Activated T-cell treated with anti-CD3 and anti-CD28 coated beads, Interleukin-2, amount 50 U/mL, for 24 hours (primary cell): ENCODE measurements around the gene MOGAT2.
"Not testable (repeated sequence)": the region's sequence is repeated elsewhere in the genome, so short reads cannot be mapped to it uniquely, and the experiment has no call there.

Source experiments
- DNase-seq: peaks from one replicate; pipeline ENCODE4 v3.0.0-alpha.2; 2020
- H3K27ac Mint-ChIP-seq: 2 replicates; pipeline ENCODE4 v1.8.0; 2020; ENCODE audit warnings: mild to moderate bottlenecking, mixed read lengths
- H3K27me3 Mint-ChIP-seq: 2 replicates; pipeline ENCODE4 v1.8.0; 2020; ENCODE audit warnings: mixed read lengths
- H3K36me3 Mint-ChIP-seq: 2 replicates; pipeline ENCODE4 v1.8.0; 2020; ENCODE audit warnings: low read depth, mixed read lengths
- H3K4me1 Mint-ChIP-seq: 2 replicates; pipeline ENCODE4 v1.8.0; 2020; ENCODE audit warnings: low read depth, mixed read lengths
- H3K4me3 Mint-ChIP-seq: 2 replicates; pipeline ENCODE4 v1.8.0; 2020; ENCODE audit warnings: mild to moderate bottlenecking, moderate library complexity, mixed read lengths
- H3K9me3 Mint-ChIP-seq: 2 replicates; pipeline ENCODE4 v1.8.0; 2020; ENCODE audit warnings: mixed read lengths

Gene MOGAT2

DNA sequence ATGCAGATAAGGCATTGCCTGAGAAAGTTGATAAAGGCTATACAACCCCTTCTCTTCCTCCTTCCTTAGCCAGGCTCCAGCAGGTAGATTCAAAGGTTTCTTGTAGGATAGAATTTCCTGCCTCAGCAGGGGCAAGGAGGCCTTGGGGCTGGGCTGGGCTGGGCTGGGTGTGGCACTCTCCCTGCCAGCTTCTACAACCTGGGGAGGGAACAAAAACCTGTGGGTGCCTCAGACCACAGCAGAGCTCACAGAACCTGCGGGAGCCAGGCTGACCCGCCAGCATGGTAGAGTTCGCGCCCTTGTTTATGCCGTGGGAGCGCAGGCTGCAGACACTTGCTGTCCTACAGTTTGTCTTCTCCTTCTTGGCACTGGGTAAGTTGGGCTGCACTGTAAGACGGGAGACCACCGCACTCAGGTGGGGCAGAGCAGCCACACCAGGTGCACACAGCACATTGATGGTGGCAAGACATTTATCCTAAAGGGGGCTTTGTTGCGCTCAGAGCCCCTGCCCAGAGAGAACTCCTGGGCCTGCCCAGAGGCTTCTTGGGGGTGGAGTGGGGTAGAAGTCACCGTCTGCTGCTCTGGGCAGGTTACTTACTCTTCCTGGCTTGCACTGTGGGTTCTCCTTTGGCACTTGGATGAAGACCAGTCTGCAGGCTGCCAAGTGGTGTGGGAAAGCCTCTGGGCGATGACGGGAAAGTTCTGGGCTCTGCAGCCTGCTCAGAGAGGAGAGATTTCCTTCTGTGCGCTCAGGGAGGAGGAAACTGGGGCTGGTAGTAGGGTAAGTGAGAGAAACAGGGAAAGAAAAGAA lies at the start of gene MOGAT2:
Gene MOGAT2, plus strand, starts transcription at position 231 of the 811 bp plus-strand sequence. Its CDS starts 51 bp downstream, at position 282.
- no peak within 1 kb of the TSS for H3K27ac Mint-ChIP-seq

DNA sequence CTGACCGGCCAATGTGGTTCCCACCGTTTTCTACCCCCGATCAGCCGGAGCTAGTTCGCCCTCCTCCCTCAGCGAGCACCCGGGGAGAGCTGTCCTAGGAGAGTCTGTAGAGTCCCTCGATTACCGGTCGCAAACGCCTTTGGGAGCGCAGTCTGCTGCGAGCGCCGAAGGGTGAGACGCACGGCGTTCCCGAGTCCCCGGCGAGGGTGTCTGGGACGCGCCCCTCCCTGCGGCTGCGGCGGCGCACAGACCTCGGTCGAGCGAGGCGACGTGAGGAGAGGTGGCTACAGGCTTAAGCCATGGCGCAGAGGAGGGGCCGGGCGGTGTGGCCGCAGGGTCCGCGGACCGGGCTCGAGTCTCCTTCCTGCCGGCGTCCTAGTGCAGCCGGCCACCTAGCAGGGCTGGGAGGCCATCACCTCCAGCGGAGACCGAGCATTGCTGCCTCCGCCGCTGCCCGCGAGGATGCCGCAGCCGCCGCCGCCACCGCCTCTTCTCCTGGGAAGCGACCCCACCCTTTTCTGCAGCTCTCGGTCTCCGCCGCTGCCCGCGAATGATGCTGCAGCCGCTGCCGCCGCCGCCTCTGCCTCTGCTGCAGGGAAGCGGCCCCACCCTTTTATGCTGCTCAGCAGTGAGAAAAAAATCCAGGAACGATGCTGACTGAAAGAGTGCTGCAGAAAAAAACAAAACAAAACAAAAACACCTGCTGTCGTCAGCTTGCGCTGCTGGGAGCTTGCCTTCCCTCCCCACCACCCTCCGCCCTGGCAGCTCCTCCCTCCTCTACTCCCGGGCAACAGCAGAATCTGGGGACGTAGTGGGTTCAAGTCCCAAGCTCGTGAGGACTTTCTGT lies 49.0 kb upstream of the MOGAT2 start, which contains the start of gene MAP6:
Gene MAP6, minus strand, starts transcription at position 588 of the 847 bp plus-strand sequence. CDS start 669 bp downstream, outside the sequence.
- Mint-ChIP-seq H3K36me3 (no peaks in the 10 kb centered on the region), H3K4me3 (peak within 1 kb of the TSS; percentile 77), H3K27ac (no peak within 1 kb of the TSS), H3K9me3 (peaks cover 3% of the 10 kb centered on the region), H3K27me3 (peaks cover 76% of the 10 kb centered on the region), H3K4me1 (peaks cover 21% of the 10 kb centered on the region)
- DNase-seq: peak; percentile 62

More for the DNA sequence above, at the start of gene MOGAT2:
- no peaks in the 10 kb centered on the region for H3K27me3 Mint-ChIP-seq
- H3K4me1 Mint-ChIP-seq: no peaks in the 10 kb centered on the region
- H3K4me3 Mint-ChIP-seq: no peak within 1 kb of the TSS
- H3K9me3 Mint-ChIP-seq: no peaks in the 10 kb centered on the region
- no peak for DNase-seq
- no peaks in the 10 kb centered on the region for H3K36me3 Mint-ChIP-seq

DNA sequence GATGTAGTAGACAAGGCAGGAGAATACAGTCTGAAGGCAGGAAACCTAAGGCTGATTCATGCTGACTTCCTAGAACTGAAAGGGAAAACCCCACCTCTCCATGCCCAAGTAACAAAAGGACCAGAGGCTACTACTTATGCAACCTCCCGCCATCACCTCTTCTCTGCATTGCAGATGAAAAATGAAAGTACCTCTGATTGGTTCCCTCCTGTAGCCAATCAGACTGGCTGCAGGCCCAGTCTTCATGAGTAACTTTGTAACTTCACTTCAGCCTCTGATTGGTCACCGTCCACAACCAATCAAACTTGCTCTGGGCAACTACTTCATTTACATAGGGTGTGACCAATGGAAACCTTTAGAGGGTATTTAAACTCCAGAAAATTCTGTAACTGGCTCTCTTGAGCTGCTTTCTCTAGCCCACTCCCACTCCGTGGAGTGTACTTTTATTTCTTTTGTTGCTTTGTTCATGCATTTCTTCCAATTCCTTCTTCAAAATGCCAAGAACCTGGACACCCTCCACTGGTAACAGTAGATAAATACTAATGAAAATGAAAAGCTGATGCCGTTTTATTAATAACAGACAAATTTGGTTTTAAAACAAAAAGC lies 43.6 kb upstream of the MOGAT2 start:
- no peak overlapping the region for H3K4me3 Mint-ChIP-seq
- no peaks in the 10 kb centered on the region for H3K36me3 Mint-ChIP-seq
- peaks cover 64% of the 10 kb centered on the region for H3K27me3 Mint-ChIP-seq
- DNase-seq: no peak
- peak overlapping the region; percentile 26 for H3K27ac Mint-ChIP-seq
- peaks cover 3% of the 10 kb centered on the region for H3K9me3 Mint-ChIP-seq
- H3K4me1 Mint-ChIP-seq: peaks cover 24% of the 10 kb centered on the region

DNA sequence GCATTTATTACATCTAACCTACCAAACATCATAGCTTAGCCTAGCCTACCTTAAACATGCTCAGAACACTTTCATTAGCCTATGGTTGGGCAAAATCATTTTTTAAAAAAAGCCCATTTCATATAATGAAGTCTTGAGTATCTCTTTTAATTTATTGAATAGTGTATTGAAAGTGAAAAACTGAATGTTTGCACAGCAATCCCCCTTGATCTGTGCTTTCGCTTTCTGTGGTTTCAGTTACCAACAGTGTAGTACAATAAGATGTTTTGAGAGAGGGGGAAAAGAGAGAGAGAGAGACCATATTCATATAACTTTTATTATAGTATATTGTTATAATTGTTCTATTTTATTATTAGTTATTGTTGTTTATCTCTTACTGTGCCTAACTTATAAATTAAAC lies 40.4 kb upstream of the MOGAT2 start:
- Mint-ChIP-seq H3K36me3 (no peaks in the 10 kb centered on the region), H3K27ac (no peak overlapping the region), H3K4me1 (peaks cover 18% of the 10 kb centered on the region), H3K9me3 (peaks cover 3% of the 10 kb centered on the region), H3K27me3 (peaks cover 51% of the 10 kb centered on the region), H3K4me3 (no peak overlapping the region)
- DNase-seq: no peak

DNA sequence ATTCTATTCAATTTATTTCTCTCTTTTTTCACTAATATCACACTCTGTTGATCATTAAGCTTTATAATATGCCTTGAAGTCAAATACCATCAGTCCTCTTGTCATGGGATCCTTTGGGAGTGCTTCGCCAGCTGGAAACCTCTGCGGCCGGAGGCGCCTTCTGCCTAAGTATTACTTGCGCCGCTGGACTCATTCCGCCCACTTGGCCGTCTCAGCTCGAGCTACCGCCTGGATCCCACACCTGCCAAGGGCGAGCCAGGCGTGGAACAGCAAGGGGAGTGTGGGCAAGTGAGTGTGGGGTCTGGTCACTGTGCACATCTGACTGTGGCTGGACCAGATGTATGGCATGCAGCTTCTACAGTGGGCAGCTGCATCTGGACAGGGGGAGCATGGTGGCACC lies 39.7 kb upstream of the MOGAT2 start:
- H3K36me3 Mint-ChIP-seq: no peaks in the 10 kb centered on the region
- no peak overlapping the region for H3K27ac Mint-ChIP-seq
- peaks cover 18% of the 10 kb centered on the region for H3K4me1 Mint-ChIP-seq
- peaks cover 4% of the 10 kb centered on the region for H3K9me3 Mint-ChIP-seq
- no peak for DNase-seq
- H3K4me3 Mint-ChIP-seq: no peak overlapping the region
- H3K27me3 Mint-ChIP-seq: peaks cover 52% of the 10 kb centered on the region

DNA sequence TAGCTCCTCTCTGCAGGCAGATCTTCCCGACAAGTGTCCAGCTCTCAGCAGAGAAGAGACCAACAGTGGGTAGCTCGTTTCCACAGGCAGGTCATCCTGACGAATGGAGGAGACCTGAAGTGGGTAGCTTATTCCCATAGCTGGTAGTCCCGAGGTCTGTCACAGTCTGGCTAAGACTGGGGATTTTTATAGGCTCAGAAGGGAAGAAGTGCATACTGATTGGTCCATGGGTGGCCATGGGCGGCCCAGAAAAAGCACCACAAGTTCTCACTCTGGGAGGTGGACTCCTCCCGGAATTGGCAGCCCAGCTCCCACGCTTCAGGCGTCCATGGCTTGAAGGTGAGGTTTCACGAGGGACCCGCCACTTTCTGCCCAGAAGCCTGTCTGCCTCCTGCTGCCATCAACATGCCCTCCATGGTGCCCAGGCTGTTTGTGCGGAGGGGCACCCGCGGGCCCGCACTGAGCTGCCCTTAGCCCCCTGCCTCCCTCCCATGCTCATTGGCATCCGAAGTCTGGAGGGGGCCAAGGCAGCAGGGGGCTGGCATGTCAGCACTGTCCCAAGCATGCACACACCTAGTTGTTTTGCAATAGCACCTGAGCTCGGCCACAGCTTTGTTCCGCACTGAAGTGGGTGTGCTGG lies 38.9 kb upstream of the MOGAT2 start:
- DNase-seq: no peak
- H3K27ac Mint-ChIP-seq: no peak overlapping the region
- peaks cover 60% of the 10 kb centered on the region for H3K27me3 Mint-ChIP-seq
- H3K4me3 Mint-ChIP-seq: no peak overlapping the region
- peaks cover 6% of the 10 kb centered on the region for H3K9me3 Mint-ChIP-seq
- H3K4me1 Mint-ChIP-seq: peaks cover 15% of the 10 kb centered on the region
- H3K36me3 Mint-ChIP-seq: no peaks in the 10 kb centered on the region

DNA sequence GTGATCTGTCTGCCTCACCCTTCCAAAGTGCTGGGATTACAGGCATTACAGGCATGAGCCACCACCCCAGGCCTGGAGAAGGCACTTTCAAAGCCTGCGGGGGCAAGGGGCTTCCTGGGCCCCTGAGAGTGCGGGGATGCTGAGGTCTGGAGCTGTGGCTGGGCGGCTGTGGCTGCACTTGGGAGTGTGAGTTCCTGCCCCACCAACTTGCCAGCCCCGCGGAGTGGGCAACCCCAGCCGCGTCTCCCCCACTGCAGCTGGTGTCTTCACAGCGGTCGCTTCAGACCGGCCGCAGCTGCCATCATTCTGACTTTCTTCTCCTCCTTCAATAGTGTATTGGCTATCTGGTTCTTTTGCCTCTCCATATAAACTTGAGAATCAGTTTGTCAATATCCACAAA lies 38.1 kb upstream of the MOGAT2 start:
- H3K4me1 Mint-ChIP-seq: peaks cover 10% of the 10 kb centered on the region
- no peak overlapping the region for H3K4me3 Mint-ChIP-seq
- no peaks in the 10 kb centered on the region for H3K36me3 Mint-ChIP-seq
- H3K27ac Mint-ChIP-seq: no peak overlapping the region
- DNase-seq: no peak
- H3K9me3 Mint-ChIP-seq: peaks cover 6% of the 10 kb centered on the region
- H3K27me3 Mint-ChIP-seq: peaks cover 69% of the 10 kb centered on the region

DNA sequence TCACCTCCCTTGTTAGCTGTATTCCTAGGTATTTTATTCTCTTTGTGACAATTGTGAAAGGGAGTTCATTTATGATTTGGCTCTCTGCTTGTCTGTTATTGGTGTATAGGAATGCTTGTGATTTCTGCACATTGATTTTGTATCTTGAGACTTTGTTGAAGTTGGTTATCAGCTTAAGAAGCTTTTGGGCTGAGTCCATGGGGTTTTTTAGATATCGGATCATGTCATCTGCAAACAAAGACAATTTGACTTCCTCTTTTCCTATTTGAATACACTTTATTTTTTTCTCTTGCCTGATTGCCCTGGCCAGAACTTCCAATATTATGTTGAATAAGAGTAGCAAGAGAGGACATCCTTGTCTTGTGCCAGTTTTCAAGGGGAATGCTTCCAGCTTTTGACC lies 33.8 kb upstream of the MOGAT2 start:
- H3K9me3 Mint-ChIP-seq: peaks cover 26% of the 10 kb centered on the region
- H3K36me3 Mint-ChIP-seq, H3K27ac Mint-ChIP-seq: not testable (repeated sequence)

DNA sequence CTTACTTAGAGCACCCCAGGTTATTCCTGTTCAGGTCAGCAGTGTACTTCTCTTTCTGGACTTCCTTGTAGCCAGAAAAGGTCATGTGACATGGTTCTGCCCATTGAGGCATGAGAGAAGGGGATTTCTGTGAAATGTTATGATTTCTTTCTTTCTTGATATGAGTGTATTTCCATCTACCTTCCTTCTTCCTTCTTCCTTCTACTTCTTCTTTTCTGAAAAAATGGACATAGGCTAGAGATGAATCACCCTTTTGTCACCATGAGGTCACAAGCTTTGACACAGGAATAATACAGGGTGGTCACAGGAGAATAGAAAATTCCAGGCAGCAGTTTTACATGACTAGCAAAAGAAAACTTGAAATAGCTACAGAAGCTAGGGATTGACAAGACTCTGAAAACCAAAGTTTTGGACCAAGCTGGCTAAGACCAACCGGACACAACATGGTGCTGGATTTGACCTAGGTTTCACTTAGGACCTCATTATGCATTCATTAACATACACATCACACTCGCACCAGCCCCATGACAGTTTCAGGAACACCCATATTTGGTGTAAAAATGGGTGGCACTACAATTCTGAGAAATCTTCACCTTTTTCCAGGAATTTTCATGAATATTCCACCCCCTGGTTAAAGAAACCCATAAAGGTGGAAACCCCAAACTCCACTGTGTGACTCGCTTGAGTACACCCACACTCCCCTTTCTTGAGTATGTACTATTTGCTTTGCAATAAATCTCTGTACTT lies 27.6 kb upstream of the MOGAT2 start:
- Mint-ChIP-seq H3K27me3 (peaks cover 76% of the 10 kb centered on the region), H3K36me3 (peaks cover 4% of the 10 kb centered on the region), H3K27ac (peak overlapping the region; percentile 68), H3K4me3 (no peak overlapping the region), H3K9me3 (peaks cover 16% of the 10 kb centered on the region), H3K4me1 (peaks cover 21% of the 10 kb centered on the region)
- DNase-seq: no peak

More for the DNA sequence above, 33.8 kb upstream of the MOGAT2 start:
- not testable (repeated sequence) for H3K4me1 Mint-ChIP-seq, H3K4me3 Mint-ChIP-seq, DNase-seq
- peaks cover 79% of the 10 kb centered on the region for H3K27me3 Mint-ChIP-seq

DNA sequence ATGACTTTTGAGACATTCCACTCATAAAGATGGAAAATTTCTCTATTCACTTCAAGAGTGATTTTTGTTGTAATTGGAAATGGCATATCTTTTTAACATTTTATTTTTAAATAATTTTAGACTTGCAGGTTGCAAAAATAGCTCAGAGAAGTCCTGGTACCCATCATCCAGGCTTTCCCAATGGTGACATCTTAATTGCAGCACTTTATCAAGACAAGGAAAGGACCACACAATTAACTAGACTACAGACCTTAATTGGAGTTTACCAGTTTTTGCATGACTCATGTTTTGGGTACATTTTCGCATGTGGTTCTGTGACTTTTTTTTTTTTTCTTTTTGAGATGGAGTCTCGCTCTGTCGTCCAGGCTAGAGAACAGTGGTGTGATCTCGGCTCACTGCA lies 25.8 kb upstream of the MOGAT2 start:
- Mint-ChIP-seq H3K36me3 (no peaks in the 10 kb centered on the region), H3K4me1 (peaks cover 21% of the 10 kb centered on the region), H3K9me3 (peaks cover under 1% of the 10 kb centered on the region), H3K27ac (no peak overlapping the region), H3K27me3 (peaks cover 72% of the 10 kb centered on the region), H3K4me3 (no peak overlapping the region)
- no peak for DNase-seq

DNA sequence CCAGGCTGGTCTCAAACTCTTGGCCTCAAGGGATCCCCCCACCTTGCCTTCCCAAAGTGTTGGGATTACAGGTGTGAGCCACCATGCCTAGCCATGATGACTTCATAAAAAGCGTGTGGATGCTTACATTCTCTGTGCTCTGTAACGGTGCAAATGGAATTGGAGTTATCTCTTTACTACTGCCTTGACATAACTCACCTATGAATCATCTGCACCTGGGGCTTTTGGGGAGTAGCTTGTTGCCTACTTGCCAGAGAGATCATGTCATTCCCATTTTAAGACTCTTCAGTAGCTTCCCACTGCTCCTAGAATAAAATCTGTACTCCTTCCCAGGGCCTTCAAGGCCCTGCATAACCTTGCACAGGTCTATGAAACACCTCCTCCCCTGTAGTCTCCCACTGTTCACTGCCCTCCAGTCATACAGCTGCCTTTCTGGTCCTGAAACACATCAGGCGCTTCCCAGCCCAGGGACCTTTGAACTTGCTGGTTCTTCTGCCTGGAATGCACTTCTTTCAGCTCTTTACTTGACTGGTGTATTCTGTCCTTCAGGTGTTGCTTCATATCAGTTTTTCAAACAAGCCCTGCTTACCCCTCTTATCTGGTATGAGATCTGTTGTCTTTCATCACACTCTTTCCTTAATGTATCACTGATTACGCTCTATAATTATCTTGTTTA lies 19.6 kb upstream of the MOGAT2 start:
- Mint-ChIP-seq H3K27me3 (peaks cover 62% of the 10 kb centered on the region), H3K36me3 (no peaks in the 10 kb centered on the region), H3K9me3 (no peaks in the 10 kb centered on the region), H3K4me1 (no peaks in the 10 kb centered on the region), H3K27ac (no peak overlapping the region), H3K4me3 (no peak overlapping the region)
- DNase-seq: no peak

DNA sequence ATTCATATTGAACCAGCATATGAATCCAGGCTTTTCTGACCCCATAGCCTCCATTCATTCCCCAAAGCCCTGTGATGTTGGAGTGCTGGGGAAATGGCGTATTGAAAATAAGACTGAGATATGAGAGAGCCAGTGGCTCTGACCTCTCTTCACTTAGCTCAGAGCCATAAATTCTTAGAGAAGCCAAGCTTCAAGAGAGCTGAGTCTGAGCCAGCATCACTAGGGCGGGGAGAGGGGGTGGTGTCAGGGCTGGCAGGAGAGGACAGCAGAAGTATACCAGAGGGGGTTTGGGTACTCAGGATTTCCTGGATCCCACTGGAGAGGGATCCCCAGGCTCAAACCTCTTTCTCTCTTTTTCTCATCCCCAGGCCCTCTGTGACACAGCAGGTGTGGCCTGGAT lies 16.7 kb upstream of the MOGAT2 start:
- DNase-seq: no peak
- Mint-ChIP-seq H3K27me3 (peaks cover 41% of the 10 kb centered on the region), H3K9me3 (no peaks in the 10 kb centered on the region), H3K4me1 (peaks cover 6% of the 10 kb centered on the region), H3K36me3 (no peaks in the 10 kb centered on the region), H3K27ac (no peak overlapping the region), H3K4me3 (no peak overlapping the region)

DNA sequence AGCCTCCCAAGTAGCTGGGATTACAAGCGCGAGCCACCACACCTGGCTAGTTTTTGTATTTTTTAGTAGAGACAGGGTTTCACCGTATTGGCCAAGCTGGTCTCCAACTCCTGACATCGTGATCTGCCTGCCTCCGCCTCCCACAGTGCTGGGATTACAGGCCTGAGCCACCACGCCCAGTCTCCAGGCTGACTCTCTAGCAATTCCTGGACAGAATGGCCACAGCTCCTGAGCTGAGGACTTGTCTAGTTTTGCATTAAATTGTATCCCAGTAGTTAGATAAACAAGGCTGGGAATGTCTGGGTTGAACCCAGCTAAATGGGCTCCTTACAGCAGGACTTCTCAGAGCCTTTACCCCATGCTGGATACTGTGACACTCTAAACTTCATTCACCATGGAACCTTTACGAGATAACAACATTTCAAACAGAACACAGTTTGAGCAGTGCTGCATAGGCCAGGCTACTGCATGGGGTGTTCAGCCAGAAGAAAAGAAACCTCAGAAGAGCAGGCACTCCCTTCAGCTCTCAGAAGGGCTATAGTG lies 13.9 kb upstream of the MOGAT2 start:
- no peak for DNase-seq
- Mint-ChIP-seq H3K4me1 (peaks cover 11% of the 10 kb centered on the region), H3K9me3 (no peaks in the 10 kb centered on the region), H3K27ac (no peak overlapping the region), H3K36me3 (no peaks in the 10 kb centered on the region), H3K4me3 (no peak overlapping the region), H3K27me3 (peaks cover 18% of the 10 kb centered on the region)
